ENCODE results near the gene CADPS2.

CADPS2 gene

DNA sequence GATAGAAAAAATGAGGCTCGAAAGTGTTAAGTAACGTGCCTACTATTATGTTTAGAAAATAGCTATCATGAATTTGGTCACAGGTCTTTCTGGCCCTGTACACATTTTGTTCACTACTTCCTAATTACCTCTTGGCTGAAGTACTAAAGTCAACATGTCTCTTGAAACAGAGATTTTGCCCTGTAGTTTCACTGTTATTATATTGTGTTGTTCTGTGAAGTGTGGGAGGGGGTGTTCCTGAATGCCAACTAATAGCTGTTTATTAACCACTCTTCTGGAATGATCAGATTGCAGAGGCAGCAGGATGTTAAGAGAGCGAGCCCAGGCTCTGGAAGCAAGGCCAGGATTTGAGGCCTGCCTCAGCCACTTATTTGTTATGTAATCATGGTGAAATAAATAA, 259.5 kb downstream of the CADPS2 start:
- Histone ChIP-seq H3K9ac (ENCODE audit: low read length) (no peak overlapping the region), H3K4me1 (ENCODE audit: insufficient read depth, low read length, severe bottlenecking) (no peaks in the 10 kb centered on the region), H3K9me3 (ENCODE audit: low read length) (no peaks in the 10 kb centered on the region), H3K9me2 (ENCODE audit: low read depth, low read length) (no peaks in the 10 kb centered on the region), H3K79me2 (ENCODE audit: insufficient read depth, low read length) (no peaks in the 10 kb centered on the region), H4K20me1 (ENCODE audit: insufficient read depth, low read length) (no peaks in the 10 kb centered on the region), H3K4me2 (ENCODE audit: low read length) (no peak overlapping the region), H3K27me3 (ENCODE audit: insufficient read depth, low read length) (no peaks in the 10 kb centered on the region), H3F3A (ENCODE audit: insufficient read depth, low read length) (no peaks in the 10 kb centered on the region), H3K36me3 (ENCODE audit: insufficient read depth, low read length) (no peaks in the 10 kb centered on the region), H3K27ac (ENCODE audit: low read depth, low read length, poor library complexity, severe bottlenecking) (no peak overlapping the region), H2AFZ (ENCODE audit: low read length) (no peak overlapping the region), H3K4me3 (ENCODE audit: low read depth, low read length, poor library complexity, severe bottlenecking) (no peak overlapping the region)
- TF ChIP-seq EZH2 (IDR thresholded peaks at IDR 0.05; ENCODE audit: borderline replicate concordance, low read length): no peak
- TF ChIP-seq, protein P1, sequence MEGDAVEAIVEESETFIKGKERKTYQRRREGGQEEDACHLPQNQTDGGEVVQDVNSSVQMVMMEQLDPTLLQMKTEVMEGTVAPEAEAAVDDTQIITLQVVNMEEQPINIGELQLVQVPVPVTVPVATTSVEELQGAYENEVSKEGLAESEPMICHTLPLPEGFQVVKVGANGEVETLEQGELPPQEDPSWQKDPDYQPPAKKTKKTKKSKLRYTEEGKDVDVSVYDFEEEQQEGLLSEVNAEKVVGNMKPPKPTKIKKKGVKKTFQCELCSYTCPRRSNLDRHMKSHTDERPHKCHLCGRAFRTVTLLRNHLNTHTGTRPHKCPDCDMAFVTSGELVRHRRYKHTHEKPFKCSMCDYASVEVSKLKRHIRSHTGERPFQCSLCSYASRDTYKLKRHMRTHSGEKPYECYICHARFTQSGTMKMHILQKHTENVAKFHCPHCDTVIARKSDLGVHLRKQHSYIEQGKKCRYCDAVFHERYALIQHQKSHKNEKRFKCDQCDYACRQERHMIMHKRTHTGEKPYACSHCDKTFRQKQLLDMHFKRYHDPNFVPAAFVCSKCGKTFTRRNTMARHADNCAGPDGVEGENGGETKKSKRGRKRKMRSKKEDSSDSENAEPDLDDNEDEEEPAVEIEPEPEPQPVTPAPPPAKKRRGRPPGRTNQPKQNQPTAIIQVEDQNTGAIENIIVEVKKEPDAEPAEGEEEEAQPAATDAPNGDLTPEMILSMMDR (IDR thresholded peaks at IDR 0.05; ENCODE audit: low read length): no peak

DNA sequence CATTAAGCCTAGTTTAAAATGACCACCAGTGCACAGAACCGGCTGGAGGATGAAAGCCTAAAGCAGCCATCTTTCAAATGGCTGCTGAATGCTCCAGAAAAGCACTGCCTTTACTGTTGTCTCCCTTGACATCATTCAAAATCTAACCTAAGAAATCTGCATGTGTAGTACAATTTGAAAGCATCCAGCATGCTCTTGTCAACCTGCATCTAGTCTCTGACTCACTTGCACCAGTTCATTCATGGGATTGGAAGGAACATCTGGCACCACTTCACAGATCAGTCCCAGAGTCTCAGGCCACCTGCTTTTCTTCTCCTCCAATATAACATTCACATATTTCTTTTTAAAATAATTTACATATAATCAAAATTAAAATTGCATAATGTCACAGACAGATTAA, 263.6 kb downstream of the CADPS2 start:
- H3K9me2 ChIP-seq (ENCODE audit: low read depth, low read length): no peaks in the 10 kb centered on the region
- H3K79me2 ChIP-seq (ENCODE audit: insufficient read depth, low read length): no peaks in the 10 kb centered on the region
- H3K4me2 ChIP-seq (ENCODE audit: low read length): no peak overlapping the region
- no peaks in the 10 kb centered on the region for H3K4me1 ChIP-seq (ENCODE audit: insufficient read depth, low read length, severe bottlenecking)
- no peak overlapping the region for H3K27ac ChIP-seq (ENCODE audit: low read depth, low read length, poor library complexity, severe bottlenecking)
- no peaks in the 10 kb centered on the region for H3K36me3 ChIP-seq (ENCODE audit: insufficient read depth, low read length)
- H3K9ac ChIP-seq (ENCODE audit: low read length): no peak overlapping the region
- H3F3A ChIP-seq (ENCODE audit: insufficient read depth, low read length): no peaks in the 10 kb centered on the region
- no peaks in the 10 kb centered on the region for H3K9me3 ChIP-seq (ENCODE audit: low read length)
- TF ChIP-seq, protein P1 (IDR thresholded peaks at IDR 0.05; ENCODE audit: low read length): no peak
- no peak for TF ChIP-seq EZH2 (IDR thresholded peaks at IDR 0.05; ENCODE audit: borderline replicate concordance, low read length)
- no peak overlapping the region for H2AFZ ChIP-seq (ENCODE audit: low read length)
- no peaks in the 10 kb centered on the region for H3K27me3 ChIP-seq (ENCODE audit: insufficient read depth, low read length)
- H3K4me3 ChIP-seq (ENCODE audit: low read depth, low read length, poor library complexity, severe bottlenecking): no peak overlapping the region
- no peaks in the 10 kb centered on the region for H4K20me1 ChIP-seq (ENCODE audit: insufficient read depth, low read length)

DNA sequence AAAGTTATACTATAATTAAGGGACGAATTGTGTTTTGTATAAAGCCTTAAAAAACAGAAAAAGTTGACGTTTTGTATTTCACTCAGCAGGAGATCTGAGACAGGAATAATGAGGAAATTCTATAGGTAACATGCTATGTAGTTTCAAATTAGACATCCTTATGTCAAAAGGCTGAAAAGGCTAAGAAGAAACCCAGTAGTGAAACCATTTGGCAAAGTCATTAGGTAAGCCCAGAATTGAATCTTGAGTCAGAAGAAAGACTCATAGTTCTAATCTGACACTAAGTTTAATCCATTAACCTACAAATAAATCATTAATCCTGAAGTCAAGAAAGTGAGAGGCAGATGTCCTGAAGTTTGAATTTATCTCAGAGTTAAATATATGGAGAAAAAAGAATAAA, 266.6 kb downstream of the CADPS2 start:
- Histone ChIP-seq H3K36me3 (ENCODE audit: insufficient read depth, low read length) (no peaks in the 10 kb centered on the region), H3K27me3 (ENCODE audit: insufficient read depth, low read length) (no peaks in the 10 kb centered on the region), H3K79me2 (ENCODE audit: insufficient read depth, low read length) (no peaks in the 10 kb centered on the region), H3F3A (ENCODE audit: insufficient read depth, low read length) (no peaks in the 10 kb centered on the region), H3K4me3 (ENCODE audit: low read depth, low read length, poor library complexity, severe bottlenecking) (no peak overlapping the region), H3K4me2 (ENCODE audit: low read length) (no peak overlapping the region), H3K27ac (ENCODE audit: low read depth, low read length, poor library complexity, severe bottlenecking) (no peak overlapping the region), H2AFZ (ENCODE audit: low read length) (no peak overlapping the region), H3K4me1 (ENCODE audit: insufficient read depth, low read length, severe bottlenecking) (no peaks in the 10 kb centered on the region), H3K9me3 (ENCODE audit: low read length) (no peaks in the 10 kb centered on the region), H4K20me1 (ENCODE audit: insufficient read depth, low read length) (no peaks in the 10 kb centered on the region), H3K9me2 (ENCODE audit: low read depth, low read length) (no peaks in the 10 kb centered on the region), H3K9ac (ENCODE audit: low read length) (no peak overlapping the region)
- TF ChIP-seq, protein P1 (IDR thresholded peaks at IDR 0.05; ENCODE audit: low read length): no peak
- no peak for TF ChIP-seq EZH2 (IDR thresholded peaks at IDR 0.05; ENCODE audit: borderline replicate concordance, low read length)
